NCI-H2107 treated with DMSO at 0.1 percent for 48 hours (cell line): Measurements from ENCODE around the gene VTN.
"Not testable (repeated sequence)": the region's sequence is repeated elsewhere in the genome, so short reads cannot be mapped to it uniquely, and the experiment has no call there.

Experiments
- DNase-seq: peaks from one replicate; lab custom pipeline; 2025; ENCODE audit not compliant: unreplicated experiment; lab: John Stamatoyannopoulos, UW

VTN gene

GRCh38 chr17:28343491-28343932 is 26.6 kb downstream of the VTN start:
- no peak for DNase-seq

- no peak for DNase-seq
These were observed 27.8 kb downstream of the VTN start for GRCh38 chr17:28342313-28342712.

GRCh38 chr17:28341516-28341915 is 28.6 kb downstream of the VTN start:
- no peak for DNase-seq

- DNase-seq: no peak
These were observed 29.7 kb downstream of the VTN start for GRCh38 chr17:28340374-28340773.

- no peak for DNase-seq
These were observed 30.7 kb downstream of the VTN start for GRCh38 chr17:28339431-28339830.

- DNase-seq: not testable (repeated sequence)
These were observed 31.3 kb downstream of the VTN start for GRCh38 chr17:28338769-28339212.

- DNase-seq: no peak
These were observed 31.9 kb downstream of the VTN start for GRCh38 chr17:28338056-28338768.

- peak; percentile 32 for DNase-seq
These were observed 33.9 kb downstream of the VTN start for GRCh38 chr17:28335959-28336871.

- DNase-seq: peak; percentile 97
These were observed 34.7 kb downstream of the VTN start, which contains the start of the genes IFT20 and TNFAIP1 for GRCh38 chr17:28335201-28335958. Gene IFT20 (minus strand): TSS chr17:28335472. CDS start chr17:28331985, 3,487 bp downstream. Gene TNFAIP1 (plus strand): TSS chr17:28335761. CDS start chr17:28339522, 3,761 bp downstream.

- no peak for DNase-seq
These were observed 35.4 kb downstream of the VTN start for GRCh38 chr17:28334666-28335200.

GRCh38 chr17:28334171-28334570 is 35.9 kb downstream of the VTN start:
- no peak for DNase-seq

- DNase-seq: no peak
These were observed 36.9 kb downstream of the VTN start for GRCh38 chr17:28333083-28333746.

GRCh38 chr17:28331891-28332420 is 38.2 kb downstream of the VTN start:
- no peak for DNase-seq

- no peak for DNase-seq
These were observed 39.4 kb downstream of the VTN start for GRCh38 chr17:28330671-28331070.

GRCh38 chr17:28328325-28328724 is 41.8 kb downstream of the VTN start:
- DNase-seq: no peak

- DNase-seq: no peak
These were observed 42.4 kb downstream of the VTN start for GRCh38 chr17:28327709-28328108.

GRCh38 chr17:28327031-28327607 is 43.0 kb downstream of the VTN start:
- DNase-seq: no peak

GRCh38 chr17:28326114-28326513 is 44.0 kb downstream of the VTN start:
- no peak for DNase-seq

- no peak for DNase-seq
These were observed 44.9 kb downstream of the VTN start for GRCh38 chr17:28325211-28325610.

- no peak for DNase-seq
These were observed 45.3 kb downstream of the VTN start for GRCh38 chr17:28324781-28325180.
